Heart left ventricle (tissue), 16 donors: ENCODE data around the gene SPEG. TPM values are rescaled to one million over a fixed set of nuclear protein-coding genes. Genes with fewer than 3 reads are reported as not detected.

Source experiments
- ATAC-seq, 4 donors: fragments of 200-7000 bp; cut with Tn5 transposase; one replicate each; pipeline ENCODE4 v1.9.1; 2020 to 2022; ENCODE audit warnings: moderate library complexity in 4 of 4, mild to moderate bottlenecking in 3 of 4, moderate number of reproducible peaks in 1 of 4
- DNase-seq, 5 donors: peaks; one replicate each; pipeline ENCODE4 v3.0.0-alpha.2; 2020
- H3K27ac ChIP-seq, 12 donors: fragments of 200-600 bp; sonication (generic) in 4 of 12; one replicate each; pipeline versions ENCODE4 v1.5.0 to v1.8.0; 2016 to 2022; ENCODE audit warnings: mild to moderate bottlenecking in 2 of 12
- H3K27me3 ChIP-seq, 9 donors: fragments of 200-600 bp; sonication (generic) in 2 of 9; one replicate each; pipeline versions ENCODE4 v1.5.1 to v1.8.0; 2016 to 2022; ENCODE audit warnings: mild to moderate bottlenecking in 3 of 9
- H3K36me3 ChIP-seq, 9 donors: fragments of 200-600 bp; sonication (generic) in 2 of 9; one replicate each; pipeline versions ENCODE4 v1.5.0 to v1.8.0; 2018 to 2022; ENCODE audit warnings: mild to moderate bottlenecking in 2 of 9
- H3K4me1 ChIP-seq, 12 donors: fragments of 200-600 bp; sonication (generic) in 4 of 12; one replicate each; pipeline versions ENCODE4 v1.5.0 to v1.8.0; 2016 to 2022; ENCODE audit warnings: mild to moderate bottlenecking in 3 of 12
- H3K4me3 ChIP-seq, 12 donors: fragments of 200-600 bp; sonication (generic) in 4 of 12; one replicate each; pipeline versions ENCODE4 v1.5.0 to v1.8.0; 2017 to 2022; ENCODE audit warnings: mild to moderate bottlenecking in 9 of 12, moderate library complexity in 4 of 12
- H3K9me3 ChIP-seq, 12 donors: fragments of 200-600 bp; sonication (generic) in 4 of 12; one replicate each; pipeline versions ENCODE4 v1.5.0 to v1.8.0; 2016 to 2022; ENCODE audit warnings: mild to moderate bottlenecking in 1 of 12
- POLR2A ChIP-seq, 2 donors: fragments of 450-650 bp; IDR thresholded peaks; one replicate each; pipeline ENCODE4 v1.6.1; 2017; ENCODE audit warnings: antibody characterized with exemption in 2 of 2, mild to moderate bottlenecking in 2 of 2, moderate library complexity in 2 of 2
- WGBS, 4 donors: extraction: QIAGEN DNeasy Blood & Tissue Kit in 2 of 4; methylation state at CpG; one replicate each; pipeline versions ENCODE4 v1.1.5 to v1.1.7; 2013 to 2018; 5-methylcytosine and 5-hydroxymethylcytosine counted together
- intact Hi-C, 10 donors: fragments of 100-400 bp; cut with DNase I; formaldehyde crosslinking; loops; one replicate each; pipeline versions ENCODE4 v1.11.1 to v1.14.2; 2022
- polyA plus RNA-seq, 2 donors: library from polyadenylated mRNA; stranded (reverse); fragments of 200-250 nt; gene quantifications; one replicate each; pipeline ENCODE4 v1.2.3, GENCODE V29; 2013
- total RNA-seq, 9 donors: library from RNA; depleted of rRNA in 2 of 9; stranded (reverse); fragments of >200 nt in 2 of 9; fragmentation: NEBNext Ultra II Directional in 3 of 9; extraction: Animal tissue kit (Norgen Biotek cat#: 25700) in 3 of 9; gene quantifications; one replicate each; pipeline versions ENCODE4 v1.1.0 to v1.2.4, GENCODE V29; 2016 to 2023
- TF ChIP-seq, protein P1 (sequence below), 12 donors: fragments of 200-600 bp; sonication (generic) in 4 of 12; IDR thresholded peaks; one replicate each; pipeline versions ENCODE4 v1.5.0 to v1.8.0; 2018 to 2022; ENCODE audit warnings: antibody characterized with exemption in 12 of 12, mild to moderate bottlenecking in 5 of 12
- donor health status: ischemic (EF 13 %, LVEDD 7.1; RV severe dilation, severe dysfunction).
- donor health status: healthy with polysubstance abuse.
- donor health status: DM: no; HTN: yes; CAD: no.
- donor health status: DM: no; HTN: no; CAD: no.
- donor health status: ischemic (EF 25% LVEDD 6.9; RV normal size, moderate dysfunction).
- donor health status: ischemic (EF 25% LVEDD 5.7; RV mildly dilated, moderate dysfunction).
- donor health status: healthy.
- donor health status: DM: yes; HTN: yes; CAD: no.
- donor health status: ischemic (EF 35%, LVEDD 5.7; RV mildly dilated, moderate dysfunction).
- donor health status: nonischemic (EF 11% LVEDD 7.7; RV severe dilation, severe dysfunction).
- donor health status: DM: yes; HTN: yes; CAD: no.
- donor health status: PGD.
- donor health status: ischemic (EF 29% LVEDD 5.4; RV normal size, mild dysfunction).
- donor health status: nonischemic (EF 23%, LVEDD 6.1; RV moderate dilation, normal function).

SPEG gene
- total and polyA plus RNA-seq, 11 donors: 64.8 to 150 (median 108) TPM

DNA sequence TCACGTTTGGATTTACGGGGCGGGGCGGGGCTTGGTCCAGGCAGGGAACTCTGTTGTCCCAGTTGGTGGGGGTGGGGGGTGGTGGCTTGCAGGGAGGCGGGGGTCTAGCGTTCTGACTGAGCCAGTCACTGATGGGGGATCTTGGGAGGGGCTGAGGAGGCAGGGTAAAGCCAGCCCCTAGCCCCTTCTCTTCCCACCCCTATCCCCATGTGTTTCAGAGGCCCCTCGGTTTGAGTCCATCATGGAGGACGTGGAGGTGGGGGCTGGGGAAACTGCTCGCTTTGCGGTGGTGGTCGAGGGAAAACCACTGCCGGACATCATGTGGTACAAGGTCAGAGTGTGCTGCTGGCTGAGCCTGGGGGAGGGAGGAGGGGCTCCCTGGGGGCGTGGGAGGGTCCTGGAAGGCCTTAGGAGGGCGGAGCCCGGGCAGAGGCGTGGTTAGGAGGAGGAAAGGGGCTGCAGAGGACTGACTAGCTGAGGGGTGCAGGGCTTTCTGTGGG lies 42.1 kb downstream of the SPEG start:
- intact Hi-C loops: loop anchor here (1.0 to 10.0 kb wide), 7 partner anchors 44 to 74 kb away; no protein-coding TSS in a partner anchor
- DNase-seq (no peak), ATAC-seq (no peak)
- no peaks in the 10 kb centered on the region for H3K27me3 ChIP-seq
- no peaks in the 10 kb centered on the region for H3K9me3 ChIP-seq
- peaks cover 0 to 31% (median 0%) of the 10 kb centered on the region in 12 donors for H3K4me1 ChIP-seq
- no peak overlapping the region for H3K4me3 ChIP-seq
- H3K36me3 ChIP-seq: peaks cover 0 to 48% (median 8%) of the 10 kb centered on the region in 9 donors
- TF ChIP-seq POLR2A (IDR thresholded peaks at IDR 0.05): no peak
- TF ChIP-seq, protein P1, sequence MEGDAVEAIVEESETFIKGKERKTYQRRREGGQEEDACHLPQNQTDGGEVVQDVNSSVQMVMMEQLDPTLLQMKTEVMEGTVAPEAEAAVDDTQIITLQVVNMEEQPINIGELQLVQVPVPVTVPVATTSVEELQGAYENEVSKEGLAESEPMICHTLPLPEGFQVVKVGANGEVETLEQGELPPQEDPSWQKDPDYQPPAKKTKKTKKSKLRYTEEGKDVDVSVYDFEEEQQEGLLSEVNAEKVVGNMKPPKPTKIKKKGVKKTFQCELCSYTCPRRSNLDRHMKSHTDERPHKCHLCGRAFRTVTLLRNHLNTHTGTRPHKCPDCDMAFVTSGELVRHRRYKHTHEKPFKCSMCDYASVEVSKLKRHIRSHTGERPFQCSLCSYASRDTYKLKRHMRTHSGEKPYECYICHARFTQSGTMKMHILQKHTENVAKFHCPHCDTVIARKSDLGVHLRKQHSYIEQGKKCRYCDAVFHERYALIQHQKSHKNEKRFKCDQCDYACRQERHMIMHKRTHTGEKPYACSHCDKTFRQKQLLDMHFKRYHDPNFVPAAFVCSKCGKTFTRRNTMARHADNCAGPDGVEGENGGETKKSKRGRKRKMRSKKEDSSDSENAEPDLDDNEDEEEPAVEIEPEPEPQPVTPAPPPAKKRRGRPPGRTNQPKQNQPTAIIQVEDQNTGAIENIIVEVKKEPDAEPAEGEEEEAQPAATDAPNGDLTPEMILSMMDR (IDR thresholded peaks at IDR 0.05): no peak
- peak overlapping the region in 4 of 12 donors; percentile 17 to 71 (median 56) for H3K27ac ChIP-seq
- 25 to 45% (median 28%) methylated on average over 5 to 16 of the region's 16 CpGs for WGBS, 4 donors

DNA sequence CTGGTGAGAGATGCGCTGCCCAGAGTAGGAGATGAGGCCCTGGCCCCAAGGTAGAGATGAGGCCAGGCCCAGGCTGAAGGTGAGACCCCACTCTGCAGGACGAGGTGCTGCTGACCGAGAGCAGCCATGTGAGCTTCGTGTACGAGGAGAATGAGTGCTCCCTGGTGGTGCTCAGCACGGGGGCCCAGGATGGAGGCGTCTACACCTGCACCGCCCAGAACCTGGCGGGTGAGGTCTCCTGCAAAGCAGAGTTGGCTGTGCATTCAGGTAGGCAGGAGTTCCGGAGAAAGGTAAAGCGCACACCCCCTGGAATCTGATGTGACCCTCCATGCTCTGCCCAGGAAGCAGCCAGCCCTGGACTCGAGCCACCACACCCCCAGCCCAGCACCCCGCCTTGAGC lies 42.5 kb downstream of the SPEG start:
- Histone ChIP-seq H3K27me3 (peaks cover 0 to under 1% (median 0%) of the 10 kb centered on the region in 9 donors), H3K27ac (peak overlapping the region in 7 of 12 donors; percentile 9 to 71 (median 41)), H3K4me3 (no peak overlapping the region), H3K4me1 (peaks cover 0 to 31% (median 0%) of the 10 kb centered on the region in 12 donors), H3K9me3 (no peaks in the 10 kb centered on the region), H3K36me3 (peaks cover 0 to 48% (median 8%) of the 10 kb centered on the region in 9 donors)
- DNase-seq: no peak
- no peak for ATAC-seq
- intact Hi-C loops: loop anchor here (2.0 to 10.0 kb wide), 6 partner anchors 44 to 75 kb away; no protein-coding TSS in a partner anchor
- 75 to 83% (median 78%) methylated on average over 11 to 13 of the region's 13 CpGs for WGBS, 4 donors
- TF ChIP-seq POLR2A (IDR thresholded peaks at IDR 0.05): no peak
- TF ChIP-seq, protein P1 (IDR thresholded peaks at IDR 0.05): no peak

DNA sequence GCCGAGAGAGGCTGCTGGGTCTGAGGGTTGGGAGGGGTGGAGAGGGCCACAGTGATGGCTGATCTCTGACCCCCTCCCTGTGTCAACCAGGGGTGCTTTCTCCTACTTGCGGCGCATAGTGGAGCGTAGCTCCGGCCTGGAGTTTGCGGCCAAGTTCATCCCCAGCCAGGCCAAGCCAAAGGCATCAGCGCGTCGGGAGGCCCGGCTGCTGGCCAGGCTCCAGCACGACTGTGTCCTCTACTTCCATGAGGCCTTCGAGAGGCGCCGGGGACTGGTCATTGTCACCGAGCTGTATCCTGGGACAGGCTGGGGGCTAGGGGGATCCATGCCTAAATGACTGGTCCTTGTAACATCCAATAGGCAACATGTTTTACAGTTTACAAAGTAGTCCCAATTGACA lies 43.2 kb downstream of the SPEG start:
- TF ChIP-seq POLR2A (IDR thresholded peaks at IDR 0.05): no peak
- TF ChIP-seq, protein P1 (IDR thresholded peaks at IDR 0.05): no peak
- H3K27ac ChIP-seq: peak overlapping the region in 9 of 12 donors; percentile 3 to 71 (median 28)
- peak; percentile 71 to 87 (median 79) for DNase-seq

DNA sequence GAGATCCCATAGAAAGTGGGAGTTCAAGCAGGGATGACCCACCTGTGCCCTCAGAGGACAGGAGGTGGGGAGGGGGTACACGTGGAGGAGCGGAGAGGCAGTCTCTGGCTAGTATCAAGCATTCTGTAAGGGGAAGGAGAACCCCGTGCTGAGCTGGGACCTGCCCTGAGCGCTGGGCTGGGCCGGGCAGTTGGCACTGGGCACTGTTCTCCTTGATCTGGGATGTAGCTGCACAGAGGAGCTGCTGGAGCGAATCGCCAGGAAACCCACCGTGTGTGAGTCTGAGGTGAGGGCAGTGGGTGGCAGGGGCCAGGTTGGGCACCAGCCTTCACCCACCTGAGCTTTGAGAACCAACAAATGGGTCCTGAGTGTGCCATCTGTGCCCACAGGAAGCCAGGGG lies 44.3 kb downstream of the SPEG start:
- H3K4me3 ChIP-seq: no peak overlapping the region
- peaks cover 0 to 48% (median 8%) of the 10 kb centered on the region in 9 donors for H3K36me3 ChIP-seq
- no peak for ATAC-seq
- DNase-seq: no peak
- H3K9me3 ChIP-seq: no peaks in the 10 kb centered on the region
- peaks cover 0 to 17% (median 4%) of the 10 kb centered on the region in 9 donors for H3K27me3 ChIP-seq
- WGBS, 4 donors: 79 to 86% (median 83%) methylated on average over 8 of the region's 8 CpGs
- peak overlapping the region in 2 of 12 donors; percentile 36 to 62 for H3K27ac ChIP-seq
- H3K4me1 ChIP-seq: peaks cover 0 to 32% (median under 1%) of the 10 kb centered on the region in 12 donors
- TF ChIP-seq POLR2A (IDR thresholded peaks at IDR 0.05): no peak
- TF ChIP-seq, protein P1 (IDR thresholded peaks at IDR 0.05): no peak
- intact Hi-C loops: loop anchor here in 7 of 10 donors (5.0 to 10.0 kb wide), 4 partner anchors 48 to 77 kb away; no protein-coding TSS in a partner anchor

More for the DNA sequence above, 43.2 kb downstream of the SPEG start:
- WGBS, 4 donors: 29 to 72% (median 46%) methylated on average over 13 to 15 of the region's 15 CpGs
- H3K27me3 ChIP-seq: peaks cover 0 to 6% (median 0%) of the 10 kb centered on the region in 9 donors
- ATAC-seq: peak; percentile 53 to 80 (median 72)
- peaks cover 0 to 31% (median 0%) of the 10 kb centered on the region in 12 donors for H3K4me1 ChIP-seq
- peaks cover 0 to 54% (median 8%) of the 10 kb centered on the region in 9 donors for H3K36me3 ChIP-seq
- no peak overlapping the region for H3K4me3 ChIP-seq
- intact Hi-C loops: loop anchor here (2.0 to 10.0 kb wide), 6 partner anchors 43 to 76 kb away; no protein-coding TSS in a partner anchor
- H3K9me3 ChIP-seq: no peaks in the 10 kb centered on the region
